ENCODE results near the gene OTUB2.

Gene OTUB2

GRCh38 chr14:94026173-94026888 is at the start of gene OTUB2:
Gene OTUB2, plus strand, starts transcription at chr14:94026340. Its CDS starts 198 bp downstream, at chr14:94026538.
- DNase-seq: peak; percentile 99

- DNase-seq: peak; percentile 84
These were observed 49.6 kb upstream of the OTUB2 start, which contains the start of gene ASB2 for GRCh38 chr14:93976477-93977057. Gene ASB2, minus strand, starts transcription at chr14:93976570. Its CDS starts 12,031 bp downstream, at chr14:93964539.

GRCh38 chr14:93977171-93977570 is 49.0 kb upstream of the OTUB2 start:
- DNase-seq: no peak

DNA sequence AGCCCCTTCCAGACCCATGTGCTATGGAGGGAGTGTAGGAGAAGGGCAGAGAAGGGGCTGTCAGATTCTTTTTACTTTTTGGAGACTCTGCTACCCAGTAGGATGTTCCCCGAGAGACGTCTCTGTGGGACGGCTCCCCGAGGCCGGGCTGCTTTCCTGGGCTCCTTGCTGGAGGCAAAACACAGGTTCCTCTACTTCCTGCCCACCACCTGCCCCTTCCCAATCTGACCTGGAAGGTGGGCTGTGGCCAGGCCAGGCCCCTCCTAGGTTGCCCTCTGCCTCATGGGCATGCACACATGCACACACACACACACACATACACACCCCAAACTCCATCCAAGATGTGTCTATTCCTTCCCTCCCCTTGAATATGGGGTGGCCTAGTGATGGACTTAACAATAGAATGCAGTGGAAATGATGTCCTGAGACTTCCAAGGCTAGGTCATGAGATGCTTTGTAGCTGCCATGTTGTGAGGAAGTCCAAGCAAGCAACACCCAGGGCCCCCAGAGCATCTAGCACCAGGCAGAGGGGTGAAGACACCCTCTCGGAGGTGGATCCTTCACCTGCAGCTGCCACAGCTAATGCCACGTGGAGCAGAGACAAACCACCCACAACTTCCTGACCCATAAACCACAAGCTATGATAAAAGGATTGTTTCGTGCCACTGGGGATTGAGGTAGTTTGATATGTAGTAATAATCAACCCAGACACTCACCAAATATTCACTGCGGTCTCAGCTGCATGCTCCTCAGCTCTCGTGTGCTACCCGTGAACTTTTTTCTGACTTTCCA is 48.2 kb upstream of the OTUB2 start:
- peak; percentile 94 for DNase-seq

GRCh38 chr14:93978735-93979134 is 47.4 kb upstream of the OTUB2 start:
- DNase-seq: no peak

- no peak for DNase-seq
These were observed 45.5 kb upstream of the OTUB2 start for GRCh38 chr14:93980456-93981201.

- no peak for DNase-seq
These were observed 44.6 kb upstream of the OTUB2 start for GRCh38 chr14:93981316-93982229.

DNA sequence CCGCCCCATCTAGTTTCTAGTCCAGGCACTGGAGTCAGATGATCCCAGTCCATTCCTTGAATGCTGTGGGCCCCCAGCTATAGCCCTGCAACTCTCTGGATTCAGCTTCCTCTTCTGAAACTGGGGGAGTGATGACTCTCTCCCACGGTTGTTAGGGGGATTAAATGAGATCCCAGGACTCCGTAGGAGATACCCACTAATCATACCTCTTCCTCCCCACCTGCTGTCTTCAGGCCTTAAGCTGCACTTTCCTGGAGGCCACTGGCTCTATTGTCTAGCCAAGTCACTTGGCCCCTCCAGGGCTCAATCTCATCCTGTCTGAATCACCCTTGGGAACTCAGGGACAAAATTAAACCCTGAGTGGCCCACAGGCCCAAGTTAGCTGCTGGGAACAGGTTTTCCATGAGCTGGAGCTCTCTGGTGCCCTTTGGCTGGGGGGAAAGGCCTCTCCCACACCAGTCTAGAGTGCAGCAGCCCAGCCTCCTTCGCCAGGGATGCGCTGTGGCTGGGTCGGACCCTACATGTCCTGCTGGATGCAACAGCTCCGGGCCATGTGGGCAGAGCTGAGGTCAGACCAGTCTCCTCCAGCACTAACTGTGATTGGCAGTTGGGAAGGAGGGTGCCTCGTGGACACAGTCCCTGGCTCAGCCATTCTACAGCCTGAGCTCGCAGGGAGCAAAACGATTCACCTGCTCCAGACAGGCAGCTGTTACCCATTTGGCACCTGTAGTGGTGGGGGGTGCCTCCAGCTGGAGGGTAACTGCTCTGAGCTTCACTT is 43.7 kb upstream of the OTUB2 start:
- no peak for DNase-seq

DNA sequence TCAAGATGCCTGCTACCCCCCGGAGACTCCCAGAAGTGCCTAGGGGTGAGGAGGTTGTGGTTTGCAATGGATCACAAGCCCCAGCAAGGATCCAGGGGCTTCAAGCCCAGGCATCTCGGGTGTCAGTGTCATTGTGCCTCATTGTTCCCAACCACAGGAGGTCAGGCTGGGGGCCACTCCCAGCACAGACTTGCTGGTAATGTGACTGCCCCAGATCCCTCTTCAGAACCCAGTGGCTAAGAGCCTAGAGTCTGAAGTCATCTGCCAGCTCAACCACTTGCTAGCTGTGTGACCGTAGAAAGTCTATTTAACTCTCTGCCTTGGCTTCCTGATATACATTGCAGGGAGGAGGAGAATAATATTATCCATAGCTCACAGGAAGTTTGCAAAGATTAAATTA is 42.1 kb upstream of the OTUB2 start:
- no peak for DNase-seq

DNA sequence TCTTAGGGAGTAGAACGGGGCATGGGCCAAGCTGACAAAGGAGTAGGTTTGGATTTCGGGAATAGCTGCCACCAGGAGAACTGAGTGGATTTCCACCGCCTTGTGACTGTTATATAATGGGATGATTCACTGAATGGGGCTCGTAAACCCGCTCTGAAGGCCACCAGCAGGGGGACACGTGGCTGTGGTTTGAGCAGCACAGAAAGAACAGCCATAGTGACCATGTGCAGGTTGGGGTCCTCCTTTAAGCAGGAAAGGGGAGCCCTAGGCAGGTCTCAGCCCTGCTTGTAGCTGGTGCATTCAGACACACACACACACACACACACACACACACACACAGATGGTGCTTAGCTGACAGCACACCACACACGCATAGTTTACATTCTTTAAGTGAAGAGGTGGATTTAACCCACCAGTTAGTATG is 41.1 kb upstream of the OTUB2 start:
- no peak for DNase-seq

GRCh38 chr14:93986955-93987354 is 39.2 kb upstream of the OTUB2 start:
- DNase-seq: no peak

GRCh38 chr14:93987376-93987775 is 38.8 kb upstream of the OTUB2 start:
- DNase-seq: no peak

DNA sequence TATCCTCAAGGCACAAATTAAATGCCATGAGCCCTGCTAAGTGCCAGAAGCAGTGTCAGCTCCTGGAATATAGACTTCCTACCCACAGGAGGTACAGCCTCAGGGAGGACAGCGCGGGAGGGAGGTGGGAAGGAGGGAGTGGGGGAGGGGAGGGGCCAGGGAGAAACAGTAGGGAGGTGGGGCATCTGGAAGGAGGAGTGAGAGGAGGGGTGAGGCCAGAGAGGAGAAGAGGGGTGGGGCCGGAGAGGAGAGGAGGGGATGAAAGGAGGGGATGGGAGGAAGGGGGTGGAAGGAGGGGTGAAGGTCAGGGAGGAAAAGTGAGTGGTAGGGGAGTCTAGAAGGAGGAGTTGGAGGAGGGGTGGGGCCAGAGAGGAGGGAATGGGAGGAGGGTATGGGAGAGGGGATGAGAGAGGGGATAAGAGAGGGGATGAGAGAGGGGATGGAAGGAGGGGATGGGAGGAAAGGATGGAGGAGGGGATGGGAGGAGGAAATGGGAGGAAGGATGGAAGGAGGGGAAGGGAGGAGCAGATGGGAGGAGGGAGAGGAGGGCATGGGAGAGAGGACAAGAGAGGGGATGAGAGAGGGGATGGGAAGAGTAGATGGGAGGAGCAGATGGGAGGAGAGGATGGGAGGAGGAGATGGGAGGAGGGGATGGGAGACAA is 38.2 kb upstream of the OTUB2 start:
- DNase-seq: no peak

DNA sequence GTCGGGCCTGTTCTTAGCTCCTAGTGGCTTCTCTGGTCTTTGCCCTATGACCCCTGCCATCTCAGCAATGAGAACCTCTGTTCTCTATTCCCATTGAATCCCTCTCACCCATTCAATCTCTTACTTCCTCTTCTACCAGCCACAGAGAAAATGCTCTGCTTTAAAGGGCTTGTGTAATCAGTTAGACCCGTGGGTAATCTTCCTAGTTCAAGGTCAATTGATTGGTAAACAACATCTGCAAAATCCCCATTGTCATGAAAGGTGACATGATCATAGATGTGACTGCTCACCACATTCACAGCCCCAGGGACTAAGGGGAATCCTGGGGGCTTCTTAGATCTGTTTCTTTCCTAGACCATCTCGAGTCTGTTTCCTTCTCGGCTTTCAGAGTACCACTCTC is 36.2 kb upstream of the OTUB2 start:
- no peak for DNase-seq

DNA sequence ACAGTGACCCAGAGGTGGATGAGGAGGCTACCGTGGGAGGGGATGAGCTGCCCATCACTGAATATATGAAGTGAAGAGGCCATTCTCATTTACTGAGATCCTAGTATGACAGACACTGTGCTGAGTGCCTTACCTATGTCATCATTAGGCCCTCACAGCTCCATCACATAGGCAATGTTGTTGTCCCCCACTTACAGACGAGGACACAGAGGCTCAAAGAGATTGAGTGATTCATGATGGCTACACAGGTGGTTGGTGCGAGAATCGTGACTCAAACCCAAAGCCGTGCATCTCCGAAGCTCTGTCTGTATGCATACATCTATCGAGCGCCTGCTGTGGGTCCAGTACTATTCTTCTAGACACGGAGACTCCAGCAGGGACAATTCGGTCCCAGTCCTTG is 34.9 kb upstream of the OTUB2 start:
- DNase-seq: no peak

GRCh38 chr14:93991649-93992048 is 34.5 kb upstream of the OTUB2 start:
- DNase-seq: no peak

DNA sequence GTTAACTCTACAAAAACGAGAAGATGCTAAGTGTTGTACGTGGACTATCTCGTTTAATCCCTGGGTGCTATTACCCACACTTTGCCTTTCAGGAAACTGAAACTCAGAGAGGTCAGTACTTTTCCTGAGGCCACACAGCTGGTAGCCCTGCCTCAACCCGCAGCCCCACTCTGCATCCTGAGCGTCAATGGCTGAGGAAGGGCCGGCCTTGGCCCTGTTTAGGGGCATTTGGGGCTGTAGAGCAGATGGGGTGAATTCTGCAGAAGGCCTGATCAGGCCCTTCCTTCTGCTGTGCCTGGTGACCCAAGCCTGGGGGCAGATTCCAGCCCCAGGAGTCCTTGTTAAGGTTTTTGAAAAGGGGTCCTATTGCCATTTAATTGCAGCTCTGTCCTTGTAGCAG is 32.8 kb upstream of the OTUB2 start:
- DNase-seq: no peak

GRCh38 chr14:93994919-93995682 is 31.0 kb upstream of the OTUB2 start:
- peak; percentile 64 for DNase-seq

DNA sequence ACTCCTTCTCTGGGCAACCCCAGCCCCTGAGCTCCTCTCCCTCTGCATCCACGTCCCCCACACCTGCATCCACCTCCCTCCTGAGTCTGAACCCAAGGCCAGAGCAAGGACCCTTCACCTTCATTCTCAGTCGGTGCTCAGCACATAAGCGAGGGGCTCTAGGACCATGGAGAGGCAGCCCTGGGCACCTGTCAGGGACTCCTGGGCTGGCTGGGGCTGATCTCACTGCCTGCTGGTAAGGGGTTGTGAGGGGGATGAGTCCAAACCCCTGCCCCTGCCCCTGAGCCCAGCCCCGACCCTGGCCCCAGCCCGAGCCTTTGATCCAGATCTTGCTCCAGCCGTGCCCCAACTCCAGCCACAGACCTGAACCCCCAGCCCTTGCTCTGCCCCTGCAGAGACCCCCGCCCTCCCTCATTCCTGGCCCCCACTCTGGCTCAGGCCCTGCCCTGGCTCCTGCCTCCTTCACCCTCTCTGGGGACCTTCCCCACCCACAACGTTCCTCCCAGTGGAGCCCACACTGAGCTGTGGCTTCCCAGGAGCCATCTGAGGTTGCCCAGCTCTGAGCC is 29.9 kb upstream of the OTUB2 start:
- no peak for DNase-seq
